Endothelial cell (in vitro differentiated cells): ENCODE results near the gene SERPINE1. TPM values are rescaled to one million over a fixed set of nuclear protein-coding genes. Genes with fewer than 3 reads are reported as not detected.
"Not testable (repeated sequence)": the region's sequence is repeated elsewhere in the genome, so short reads cannot be mapped to it uniquely, and the experiment has no call there.

ENCODE experiments used
- DNase-seq: peaks from one replicate; pipeline ENCODE4 v3.0.0; 2021; ENCODE audit warnings: low spot score
- H3K27ac Mint-ChIP-seq: one replicate; pipeline ENCODE4 v1.8.0; 2021; ENCODE audit warnings: mixed read lengths, inconsistent platforms; ENCODE audit not compliant: unreplicated experiment
- H3K27me3 Mint-ChIP-seq: one replicate; pipeline ENCODE4 v1.8.0; 2021; ENCODE audit warnings: mild to moderate bottlenecking, moderate library complexity, mixed read lengths, inconsistent platforms; ENCODE audit not compliant: unreplicated experiment
- H3K36me3 Mint-ChIP-seq: one replicate; pipeline ENCODE4 v1.8.0; 2021; ENCODE audit warnings: mild to moderate bottlenecking, low read depth, mixed read lengths, inconsistent platforms; ENCODE audit not compliant: unreplicated experiment
- H3K4me1 Mint-ChIP-seq: one replicate; pipeline ENCODE4 v1.8.0; 2021; ENCODE audit warnings: mild to moderate bottlenecking, mixed read lengths, inconsistent platforms; ENCODE audit not compliant: unreplicated experiment
- H3K4me3 Mint-ChIP-seq: one replicate; pipeline ENCODE4 v1.8.0; 2021; ENCODE audit warnings: mild to moderate bottlenecking, mixed read lengths, inconsistent platforms; ENCODE audit not compliant: unreplicated experiment
- H3K9me3 Mint-ChIP-seq: one replicate; pipeline ENCODE4 v1.8.0; 2021; ENCODE audit warnings: mixed read lengths, inconsistent platforms; ENCODE audit not compliant: unreplicated experiment
- CTCF ChIP-seq: fragments of 200-600 bp; sonication (generic); IDR thresholded peaks from one replicate; pipeline ENCODE4 v1.5.0; 2021; ENCODE audit warnings: antibody characterized with exemption; ENCODE audit not compliant: unreplicated experiment
- total RNA-seq: library from RNA; stranded (reverse); fragmentation: NEBNext Ultra II Directional; extraction: Animal tissue kit (Norgen Biotek cat#: 25700); gene quantifications from one replicate; pipeline ENCODE4 v1.2.1, GENCODE V29; 2021; ENCODE audit not compliant: unreplicated experiment

Gene SERPINE1
- total RNA-seq, 1 donor from 2014 or later, result 0.80 TPM

GRCh38 chr7:101112233-101112632, 14.7 kb upstream of the SERPINE1 start:
- no peak for DNase-seq
- Mint-ChIP-seq H3K4me1 (no peaks in the 10 kb centered on the region), H3K27ac (no peak overlapping the region), H3K4me3 (no peak overlapping the region), H3K9me3 (no peaks in the 10 kb centered on the region), H3K36me3 (no peaks in the 10 kb centered on the region), H3K27me3 (peaks cover 4% of the 10 kb centered on the region)
- no peak for TF ChIP-seq CTCF

- not testable (repeated sequence) for H3K27me3 Mint-ChIP-seq, H3K36me3 Mint-ChIP-seq, H3K4me1 Mint-ChIP-seq, DNase-seq, H3K27ac Mint-ChIP-seq, H3K9me3 Mint-ChIP-seq, H3K4me3 Mint-ChIP-seq
Measured at GRCh38 chr7:101113140-101113539, 13.8 kb upstream of the SERPINE1 start.

GRCh38 chr7:101113836-101114235, 13.1 kb upstream of the SERPINE1 start:
- Mint-ChIP-seq H3K9me3 (no peaks in the 10 kb centered on the region), H3K4me3 (no peak overlapping the region), H3K27ac (no peak overlapping the region), H3K4me1 (no peaks in the 10 kb centered on the region), H3K36me3 (no peaks in the 10 kb centered on the region), H3K27me3 (peaks cover 4% of the 10 kb centered on the region)
- DNase-seq, result no peak
- TF ChIP-seq CTCF, result no peak

- Mint-ChIP-seq H3K36me3 (no peaks in the 10 kb centered on the region), H3K27me3 (peaks cover 4% of the 10 kb centered on the region), H3K9me3 (no peaks in the 10 kb centered on the region), H3K4me1 (no peaks in the 10 kb centered on the region), H3K27ac (no peak overlapping the region), H3K4me3 (no peak overlapping the region)
- TF ChIP-seq CTCF, result no peak
- no peak for DNase-seq
Measured at GRCh38 chr7:101114492-101114891, 12.4 kb upstream of the SERPINE1 start.

- Mint-ChIP-seq H3K4me1 (no peaks in the 10 kb centered on the region), H3K4me3 (no peak overlapping the region), H3K27me3 (peaks cover 4% of the 10 kb centered on the region), H3K9me3 (no peaks in the 10 kb centered on the region), H3K36me3 (no peaks in the 10 kb centered on the region), H3K27ac (no peak overlapping the region)
- no peak for DNase-seq
- TF ChIP-seq CTCF, result no peak
Measured at GRCh38 chr7:101115215-101115614, 11.7 kb upstream of the SERPINE1 start.

GRCh38 chr7:101116898-101117297, 10.0 kb upstream of the SERPINE1 start:
- peaks cover under 1% of the 10 kb centered on the region for H3K4me1 Mint-ChIP-seq

More at GRCh38 chr7:101116898-101117297, 10.0 kb upstream of the SERPINE1 start:
- Mint-ChIP-seq H3K9me3 (no peaks in the 10 kb centered on the region), H3K36me3 (no peaks in the 10 kb centered on the region), H3K27ac (no peak overlapping the region), H3K27me3 (peaks cover 2% of the 10 kb centered on the region), H3K4me3 (no peak overlapping the region)
- no peak for TF ChIP-seq CTCF
- DNase-seq, result no peak
